ENCODE results near the gene LIPF.
"Not testable (repeated sequence)": the region's sequence is repeated elsewhere in the genome, so short reads cannot be mapped to it uniquely, and the experiment has no call there.

Gene LIPF, protein sequence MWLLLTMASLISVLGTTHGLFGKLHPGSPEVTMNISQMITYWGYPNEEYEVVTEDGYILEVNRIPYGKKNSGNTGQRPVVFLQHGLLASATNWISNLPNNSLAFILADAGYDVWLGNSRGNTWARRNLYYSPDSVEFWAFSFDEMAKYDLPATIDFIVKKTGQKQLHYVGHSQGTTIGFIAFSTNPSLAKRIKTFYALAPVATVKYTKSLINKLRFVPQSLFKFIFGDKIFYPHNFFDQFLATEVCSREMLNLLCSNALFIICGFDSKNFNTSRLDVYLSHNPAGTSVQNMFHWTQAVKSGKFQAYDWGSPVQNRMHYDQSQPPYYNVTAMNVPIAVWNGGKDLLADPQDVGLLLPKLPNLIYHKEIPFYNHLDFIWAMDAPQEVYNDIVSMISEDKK

DNA sequence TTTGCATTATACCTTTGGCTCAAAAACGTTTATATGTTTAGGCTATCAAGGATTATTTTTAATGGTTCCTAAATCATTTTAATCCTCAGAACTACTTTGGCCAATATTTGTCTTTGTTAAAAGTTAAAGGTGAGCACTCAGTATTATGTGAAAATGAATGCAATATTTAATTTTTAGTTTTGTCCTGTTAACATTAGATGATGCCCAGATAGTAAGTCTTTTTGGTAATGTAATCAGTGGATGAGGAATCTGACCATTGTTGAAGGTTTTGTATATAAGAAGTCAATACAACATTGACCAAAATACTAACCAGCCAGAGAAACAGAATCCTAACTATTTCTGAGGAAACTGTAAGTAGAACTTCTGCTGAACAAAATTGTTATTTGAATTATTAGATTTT, at the start of gene LIPF:
Gene LIPF, plus strand, starts transcription at position 301 of the 400 bp plus-strand sequence. CDS start 2,856 bp downstream, outside the sequence.
- no peak for DNase-seq

DNA sequence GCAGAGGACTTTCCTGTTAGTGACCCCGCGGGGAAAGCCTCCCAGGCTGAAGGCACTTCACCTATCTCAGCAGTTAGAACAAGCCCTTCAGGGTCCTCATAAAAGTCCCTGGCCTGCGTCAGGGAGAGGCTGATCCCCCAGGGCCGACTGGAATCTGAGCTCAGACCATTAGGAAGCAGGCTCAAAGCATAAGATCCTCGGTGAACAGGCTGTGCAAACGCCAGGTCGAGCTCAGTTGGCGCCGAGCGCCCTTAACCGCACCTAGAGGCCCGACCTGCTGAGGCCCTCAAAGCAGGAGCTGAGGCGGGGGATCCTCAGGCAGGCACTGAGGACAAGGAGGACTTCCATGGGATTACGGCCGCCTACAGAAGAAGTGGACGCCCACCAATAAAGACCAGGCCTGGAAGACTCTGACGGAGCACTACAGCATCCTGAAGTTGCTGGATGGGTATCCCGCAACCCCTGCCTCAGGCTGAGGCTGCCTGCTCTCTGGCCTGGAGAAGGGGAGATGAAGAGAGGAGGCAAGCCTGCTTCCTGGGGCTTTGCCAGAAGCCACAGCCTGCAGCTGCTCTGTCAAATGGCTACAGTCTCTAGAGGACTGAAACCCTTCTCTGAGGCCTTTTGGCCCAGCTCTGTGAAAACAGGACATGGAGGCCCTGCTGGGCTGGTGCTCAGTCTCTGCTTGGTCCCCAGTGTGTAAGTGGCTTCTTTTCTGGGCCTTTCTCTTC, 47.8 kb upstream of the LIPF start:
- no peak for DNase-seq

DNA sequence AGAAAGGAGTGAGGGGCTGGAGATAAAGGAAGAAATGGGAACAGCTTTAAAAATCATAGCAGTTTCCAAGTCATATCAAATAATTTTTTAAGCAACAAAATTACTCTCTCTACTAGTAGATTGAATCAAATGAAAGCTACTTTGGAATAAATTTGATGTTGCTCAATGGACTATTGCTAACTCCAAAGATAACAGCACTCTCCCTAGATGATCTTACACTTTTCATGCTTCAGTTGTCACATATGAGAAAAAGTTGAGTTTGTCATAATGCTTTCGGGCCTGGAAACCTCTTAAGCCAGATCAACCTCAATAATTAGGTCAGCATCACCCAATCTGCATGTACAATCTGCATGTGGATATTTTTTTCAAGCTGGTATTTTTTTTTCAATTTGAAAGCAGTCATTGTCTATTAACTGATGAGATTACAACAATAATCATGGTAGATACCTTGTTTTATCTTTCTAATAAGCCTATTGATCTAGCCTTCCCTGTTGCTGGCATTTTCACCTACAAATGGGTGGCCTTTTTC, 46.4 kb upstream of the LIPF start:
- DNase-seq: no peak

DNA sequence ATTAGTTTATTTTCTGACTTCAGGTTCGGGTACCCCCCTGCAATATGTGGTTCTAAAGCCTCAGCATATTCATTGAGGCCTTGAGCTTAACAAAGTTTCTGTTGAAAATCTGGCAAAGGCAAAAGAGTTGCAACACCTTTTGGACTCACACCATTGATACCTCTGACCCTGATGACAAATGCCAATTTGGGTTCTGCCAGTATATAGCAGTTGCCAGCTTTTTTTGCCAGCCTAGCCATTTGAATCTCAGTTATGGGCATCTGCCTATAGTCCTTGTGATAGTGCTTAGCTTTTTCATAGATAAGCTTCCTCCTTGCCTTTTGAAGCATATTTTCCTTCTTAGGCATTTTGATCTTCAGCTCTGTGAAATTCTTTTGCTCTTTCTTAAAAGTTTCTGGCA, 45.7 kb upstream of the LIPF start:
- DNase-seq: no peak

DNA sequence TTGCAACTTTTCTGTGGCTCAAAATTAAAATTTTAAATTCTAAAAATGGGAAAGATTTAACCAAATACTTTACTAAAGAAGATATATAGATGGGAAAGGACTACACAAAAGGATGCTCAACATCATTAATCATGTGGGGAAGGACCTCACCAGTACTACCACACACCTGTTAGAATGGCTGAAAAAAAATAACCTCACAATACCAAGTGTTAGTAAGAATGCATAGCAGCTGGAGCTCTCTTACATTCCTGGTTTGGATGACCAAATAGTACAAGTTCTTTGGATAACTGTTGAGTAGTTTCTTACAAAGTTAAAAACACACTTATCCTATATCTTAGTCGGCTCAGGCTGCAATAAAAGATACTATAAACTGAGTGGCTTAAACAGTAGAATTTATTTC, 43.8 kb upstream of the LIPF start:
- no peak for DNase-seq

DNA sequence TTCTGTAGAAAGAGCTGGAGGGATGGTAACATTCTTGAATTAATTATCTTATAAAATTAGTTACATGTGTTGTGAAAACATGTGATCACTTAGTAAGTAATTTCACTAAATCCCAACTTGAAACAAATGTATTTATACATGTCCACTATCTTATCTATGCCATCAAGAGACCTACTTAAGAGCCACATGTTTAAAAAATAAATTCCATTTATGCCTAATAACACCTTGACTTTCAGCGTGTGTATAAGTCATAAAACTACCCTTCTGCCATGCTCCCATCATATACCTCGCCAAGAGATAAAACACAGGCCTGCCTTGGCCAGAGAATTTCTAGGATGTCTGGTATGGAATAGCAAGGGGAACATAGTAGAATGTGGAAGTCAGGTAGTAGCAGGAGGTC, 40.4 kb upstream of the LIPF start:
- DNase-seq: no peak

DNA sequence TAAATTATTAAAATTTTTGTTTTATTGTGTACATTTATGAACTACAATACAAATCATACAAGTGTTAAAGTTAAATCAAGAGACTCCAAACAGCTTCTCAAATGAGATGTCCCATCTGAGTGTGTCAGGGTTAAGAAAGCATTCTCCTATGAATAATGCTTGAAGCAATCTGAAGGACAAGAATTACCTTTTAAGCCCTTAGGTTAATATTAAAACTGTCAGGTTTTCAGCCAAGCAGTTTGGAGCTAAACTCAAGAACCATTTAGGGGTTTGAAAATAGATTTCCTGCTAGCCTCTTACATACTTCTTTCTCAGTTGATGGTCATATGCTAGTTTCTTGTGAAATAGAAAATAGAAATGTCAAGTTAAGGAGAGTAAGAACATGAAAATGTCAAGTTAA, 39.4 kb upstream of the LIPF start:
- no peak for DNase-seq

DNA sequence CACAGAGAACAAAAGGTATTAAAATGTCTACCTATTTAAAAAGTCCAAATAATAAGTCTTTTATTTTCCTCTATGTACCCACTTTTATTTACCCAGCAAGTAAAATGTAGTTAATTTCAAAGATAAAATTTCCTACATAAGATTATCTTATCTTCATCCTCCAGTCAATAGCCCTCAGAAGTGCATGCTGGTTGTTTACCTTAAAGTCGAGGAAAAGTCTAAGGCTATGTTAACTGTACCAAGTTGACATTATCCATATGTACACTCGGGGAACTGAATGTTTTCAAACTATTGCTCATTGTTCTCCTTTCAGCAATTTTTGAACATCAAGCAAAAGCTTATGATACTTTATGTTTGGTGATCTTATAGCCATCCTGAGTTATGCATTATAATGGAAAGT, 24.1 kb upstream of the LIPF start:
- no peak for DNase-seq

DNA sequence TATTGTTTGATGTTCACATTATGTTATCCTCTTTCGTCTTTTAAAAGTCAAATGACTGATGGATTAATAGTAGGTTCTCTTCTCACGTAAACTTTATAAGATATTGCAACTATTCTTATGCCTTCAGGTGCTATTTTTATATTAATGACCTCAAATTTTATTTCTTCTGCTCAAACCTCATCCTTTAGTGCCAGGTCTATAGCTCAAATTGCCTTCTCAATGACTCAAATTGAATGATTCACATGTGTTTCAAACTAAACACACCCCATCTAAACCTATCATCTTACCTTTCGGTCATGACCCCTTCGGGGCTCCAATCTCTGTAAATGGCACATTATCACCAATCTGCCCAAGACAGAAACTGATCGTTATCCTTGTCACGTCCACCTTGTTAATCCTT, 22.0 kb upstream of the LIPF start:
- DNase-seq: no peak

DNA sequence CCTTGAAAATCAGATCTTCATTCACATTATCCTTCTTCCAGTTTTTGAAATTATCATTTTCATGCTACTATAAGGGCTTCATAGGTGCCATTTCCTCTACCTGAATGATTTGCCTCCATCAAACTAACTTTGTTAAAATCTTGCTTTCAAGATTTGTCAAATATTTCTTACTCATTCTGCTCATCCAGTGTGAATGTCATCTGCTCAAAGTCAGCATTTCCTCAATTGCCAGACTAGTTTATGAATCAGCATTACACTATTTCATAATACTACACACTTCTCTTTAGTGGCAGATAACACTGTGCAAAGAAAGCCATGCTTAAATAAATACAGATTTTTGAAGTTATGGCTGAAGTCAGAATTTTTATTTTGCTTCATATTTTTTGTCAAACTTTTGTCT, 21.3 kb upstream of the LIPF start:
- DNase-seq: no peak

DNA sequence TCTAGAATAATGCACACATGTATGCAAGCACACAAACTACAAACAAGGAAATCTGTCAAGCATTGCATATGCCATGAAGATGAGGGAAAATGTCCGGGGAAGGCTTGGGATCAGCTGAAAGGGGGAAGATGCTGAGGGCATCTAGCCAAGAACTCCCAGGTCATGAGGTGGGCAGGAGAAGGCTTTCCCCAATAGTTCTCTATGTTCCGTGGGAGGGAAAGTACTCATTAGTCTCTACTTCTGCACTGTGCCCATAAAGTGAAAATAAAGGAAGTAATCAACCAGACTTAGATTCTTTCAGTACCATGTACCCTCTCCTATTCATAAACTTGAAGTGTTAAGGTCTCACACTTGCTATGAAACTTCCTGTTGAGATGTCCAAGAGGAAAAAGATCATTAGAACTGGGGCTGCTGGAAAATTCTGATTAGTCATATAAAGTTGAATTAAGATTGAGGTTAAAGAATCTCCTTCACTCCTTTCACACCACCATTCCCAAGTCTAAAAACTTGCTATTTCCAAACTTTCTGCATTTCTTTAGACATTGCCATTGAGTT, 17.1 kb upstream of the LIPF start:
- no peak for DNase-seq

DNA sequence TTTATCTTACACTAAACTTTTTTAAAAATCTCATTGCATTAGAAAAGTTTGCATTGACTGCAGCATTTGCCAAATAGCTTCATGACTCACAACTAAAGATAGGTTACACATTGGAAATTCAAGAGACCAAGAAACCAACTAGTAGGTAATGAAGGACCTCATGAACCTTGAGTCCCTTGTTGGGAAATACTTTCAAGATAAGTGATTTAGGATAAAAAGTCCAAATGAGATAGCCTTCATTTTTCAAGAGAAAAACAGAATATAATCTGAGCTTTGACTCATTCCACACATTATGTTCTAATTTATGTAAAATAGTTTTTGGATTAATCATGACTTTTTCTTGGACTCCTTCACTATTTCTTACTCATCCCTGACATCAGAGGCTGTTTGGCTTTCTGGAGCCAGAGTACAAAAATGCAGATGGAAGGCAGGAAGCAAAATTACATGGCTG, 13.1 kb upstream of the LIPF start:
- DNase-seq: no peak

DNA sequence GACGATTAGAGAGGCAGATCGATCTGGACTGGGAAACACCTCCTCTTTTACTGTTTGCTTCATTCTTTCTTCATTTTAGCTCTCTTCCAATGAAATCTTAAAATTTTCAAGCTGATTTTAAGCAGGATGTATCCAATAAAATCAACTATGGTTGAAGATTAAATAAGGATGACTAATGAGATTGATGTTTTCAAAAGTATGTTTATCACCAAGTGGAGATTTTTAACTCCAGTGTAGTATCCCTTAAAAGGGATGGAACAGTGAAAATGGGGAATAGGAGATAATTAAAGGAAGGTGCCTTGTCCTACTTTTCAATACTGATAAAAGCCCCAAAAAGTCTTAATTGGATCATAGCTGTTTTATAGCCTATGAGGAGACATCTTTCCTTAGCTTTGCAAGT, 11.6 kb upstream of the LIPF start:
- DNase-seq: no peak

DNA sequence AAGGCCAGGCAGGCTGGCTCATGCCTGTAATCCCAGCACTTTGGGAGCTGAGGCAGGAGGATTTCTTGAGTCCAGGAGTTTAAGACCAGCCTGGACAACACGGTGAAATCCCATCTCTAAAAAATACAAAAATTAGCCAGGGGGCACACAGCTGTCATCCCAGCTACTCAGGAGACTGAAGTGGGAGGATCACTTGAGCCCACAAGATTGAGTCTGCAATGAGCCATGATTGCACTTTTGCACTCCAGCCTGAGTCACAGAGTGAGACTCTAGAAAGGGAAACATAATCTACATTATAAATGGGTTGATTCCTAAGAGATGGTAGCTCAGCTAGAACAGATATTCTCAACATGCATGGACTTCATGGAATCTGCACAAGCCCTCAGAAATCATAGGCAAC, 6.3 kb upstream of the LIPF start:
- no peak for DNase-seq

DNA sequence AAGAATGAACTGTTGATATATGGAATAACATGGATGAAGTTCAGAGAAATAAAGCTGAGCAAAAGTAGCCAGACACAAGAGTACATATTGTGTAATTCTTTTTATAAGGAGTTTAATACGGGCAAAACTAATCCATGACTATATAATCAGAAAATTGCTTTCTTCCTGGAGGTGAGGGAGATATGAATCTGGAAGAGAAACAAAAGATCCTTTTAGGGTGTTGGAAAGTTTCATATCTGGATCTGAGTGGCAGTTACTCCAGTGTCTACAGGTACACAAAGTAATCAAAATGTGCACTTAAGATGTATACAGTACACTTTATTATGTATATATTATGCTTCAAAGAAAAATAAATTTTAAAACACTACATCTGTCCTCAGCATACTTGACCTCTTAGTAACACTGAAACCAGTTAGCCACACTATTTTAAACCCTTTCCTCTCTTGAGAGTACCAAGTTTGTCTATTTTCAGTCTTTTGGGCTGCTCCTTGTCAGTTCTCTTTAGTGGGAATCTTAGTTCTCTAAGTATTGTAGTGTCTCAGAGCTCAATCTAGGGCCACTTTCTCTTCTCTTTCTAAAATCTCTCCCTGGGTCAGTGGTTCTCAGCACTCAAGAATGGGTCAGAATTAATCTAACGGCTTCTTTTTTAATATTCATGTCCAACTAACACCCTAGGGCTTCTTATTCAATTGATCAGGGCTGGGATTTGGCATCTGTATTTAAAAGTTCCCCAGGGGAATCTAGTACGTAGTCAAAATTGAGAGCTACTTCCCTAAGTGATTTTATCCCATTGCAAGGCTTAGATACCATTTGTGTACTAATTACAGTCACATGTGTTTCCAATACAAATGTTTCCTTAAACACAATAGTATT, 4.3 kb upstream of the LIPF start:
- no peak for DNase-seq

DNA sequence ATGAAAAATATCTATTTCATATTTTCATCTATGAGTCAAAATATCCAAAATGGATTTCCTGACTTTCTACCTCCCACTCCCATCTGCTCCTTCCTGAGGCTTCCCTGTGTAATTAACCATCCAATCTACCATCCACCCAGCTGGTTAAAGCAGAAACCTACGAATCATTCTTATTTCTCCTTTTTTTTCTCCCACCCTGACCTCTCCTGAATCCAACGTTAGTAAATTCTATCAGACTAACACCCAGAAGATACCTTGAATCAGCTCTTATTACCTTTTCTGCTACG, 3.7 kb upstream of the LIPF start:
- DNase-seq: no peak

DNA sequence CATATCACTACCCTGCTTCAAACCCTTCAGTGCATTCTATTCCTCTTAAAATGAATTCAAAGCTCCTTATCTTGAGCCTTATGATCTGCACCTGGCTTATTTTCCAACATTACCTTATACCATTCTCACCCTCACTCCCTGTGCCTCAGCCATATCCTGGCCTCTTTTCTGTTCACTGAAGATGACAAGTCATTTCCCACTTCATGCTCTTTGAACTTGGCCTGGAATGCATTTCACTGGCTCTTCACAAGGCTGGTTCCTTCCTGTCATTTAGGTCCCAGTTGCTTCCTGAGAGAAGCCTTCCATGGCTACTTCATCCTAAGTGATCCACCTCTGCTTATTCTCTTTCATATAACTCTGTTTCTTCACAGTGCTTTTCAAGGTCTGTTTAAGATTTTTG, 3.2 kb upstream of the LIPF start:
- no peak for DNase-seq

DNA sequence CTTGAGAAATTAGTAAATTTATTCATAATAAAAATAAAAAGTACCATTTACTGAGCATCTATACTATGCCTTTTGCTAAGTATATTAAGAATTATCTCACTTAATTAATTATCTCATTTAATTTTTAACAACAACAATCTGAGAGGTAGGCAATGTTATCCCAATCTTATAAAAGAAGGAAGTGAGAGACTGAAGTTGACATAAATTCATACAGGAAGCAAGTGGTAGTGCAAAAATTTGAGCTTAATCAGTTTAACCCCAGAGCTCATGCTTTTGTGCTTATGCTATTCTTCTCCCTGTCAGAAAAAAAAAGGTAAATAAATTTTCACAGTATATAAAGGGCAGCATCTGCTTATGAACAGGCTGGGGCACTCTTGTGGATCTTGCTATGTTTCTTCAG, 2.7 kb upstream of the LIPF start:
- no peak for DNase-seq

DNA sequence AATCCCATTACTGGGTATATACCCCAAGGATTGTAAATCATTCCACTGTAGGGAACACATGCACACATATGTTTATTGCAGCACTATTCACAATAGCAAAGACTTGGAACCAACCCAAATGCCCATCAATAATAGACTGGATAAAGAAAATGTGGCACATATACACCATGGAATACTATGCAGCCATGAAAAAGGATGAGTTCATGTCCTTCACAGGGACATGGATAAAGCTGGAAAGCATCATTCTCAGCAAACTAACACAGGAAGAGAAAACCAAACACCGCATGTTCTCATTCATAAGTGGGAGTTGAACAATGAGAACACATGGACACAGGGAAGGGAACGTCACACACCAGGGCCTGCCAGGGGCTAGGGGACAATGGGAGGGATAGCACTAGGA, 1.1 kb upstream of the LIPF start:
- not testable (repeated sequence) for DNase-seq

DNA sequence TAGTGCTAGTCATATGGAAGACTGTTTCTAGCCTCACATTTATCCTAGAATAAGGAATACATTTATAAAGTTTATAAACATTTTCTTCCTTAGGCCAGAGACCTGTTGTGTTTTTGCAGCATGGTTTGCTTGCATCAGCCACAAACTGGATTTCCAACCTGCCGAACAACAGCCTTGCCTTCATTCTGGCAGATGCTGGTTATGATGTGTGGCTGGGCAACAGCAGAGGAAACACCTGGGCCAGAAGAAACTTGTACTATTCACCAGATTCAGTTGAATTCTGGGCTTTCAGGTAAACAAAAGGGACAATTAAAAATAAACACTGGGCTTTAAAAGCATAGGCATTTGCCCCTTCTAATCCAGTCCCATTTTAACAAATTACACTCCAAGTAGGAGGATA, 4.2 kb downstream of the LIPF start:
- DNase-seq: no peak

DNA sequence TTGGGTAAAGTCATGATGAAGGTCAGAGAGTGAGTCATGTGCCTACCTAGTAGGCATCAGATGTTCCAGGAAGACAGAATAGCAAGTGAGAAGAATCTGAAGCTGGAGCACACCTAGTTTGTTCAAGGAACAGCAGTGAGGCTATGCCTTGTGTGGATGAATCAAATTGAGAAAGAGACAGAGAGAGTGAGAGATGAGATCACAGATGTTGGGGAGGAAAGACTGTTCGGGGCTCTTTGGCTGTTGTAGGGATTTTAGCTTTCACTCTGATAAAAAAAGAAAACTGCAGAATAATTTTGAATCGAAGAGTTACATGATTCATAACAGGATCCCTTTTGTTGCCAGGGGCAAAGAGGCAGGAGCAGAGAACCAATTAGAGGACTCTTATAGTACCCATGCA, 6.3 kb downstream of the LIPF start:
- no peak for DNase-seq

DNA sequence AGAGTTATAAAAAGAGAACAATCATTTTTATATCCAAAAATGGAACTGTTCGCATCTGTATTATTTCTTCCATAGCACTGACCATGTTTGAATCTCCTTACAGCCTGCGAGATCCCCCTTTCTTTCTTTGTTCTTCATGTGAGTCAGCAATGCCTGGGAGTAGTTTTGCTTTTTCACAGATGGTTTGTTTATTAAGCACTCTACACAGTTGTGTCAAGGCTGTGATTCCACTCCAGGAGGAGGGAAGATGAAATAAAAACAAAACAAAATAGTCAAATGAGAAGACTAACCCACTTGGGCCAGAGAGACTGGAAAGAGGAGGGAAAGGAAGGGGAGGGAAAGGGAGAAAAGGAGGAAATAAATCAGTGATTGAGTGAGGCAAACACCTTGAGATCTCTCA, 7.8 kb downstream of the LIPF start:
- DNase-seq: no peak

Measured in activated effector memory CD4-positive, alpha-beta T cell treated with anti-CD3 and anti-CD28 coated beads, Interleukin-2, amount 50 U/mL, for 16 hours (primary cell).